H1 (cell line): ENCODE results near the gene DNER. TPM values are rescaled to one million over a fixed set of nuclear protein-coding genes. Genes with fewer than 3 reads are reported as not detected.

Source experiments
- CTCF ChIA-PET: fragments of 300-600 bp; sonication (Branson Sonifier 250); formaldehyde crosslinking; loops from one replicate; lab custom pipeline; 2021; ENCODE audit not compliant: partially characterized antibody; lab: Charles Lee
- POLR2A ChIA-PET: fragments of 300-600 bp; sonication (Branson Sonifier 250); formaldehyde crosslinking; loops from one replicate; lab custom pipeline; 2021; ENCODE audit warnings: inconsistent platforms; ENCODE audit not compliant: partially characterized antibody; lab: Charles Lee
- DNase-seq, 2 experiments: peaks; one replicate each; pipeline versions ENCODE4 v3.0.0 to v3.0.0-alpha.2; 2010 to 2022; ENCODE audit warnings: low spot score in 2 of 2, low read depth in 1 of 2, mixed read lengths in 1 of 2
- FAIRE-seq: peaks from 2 replicates; lab custom pipeline; 2011; peaks lifted over from hg19 to GRCh38; lab: Jason Lieb, UNC
- H2AFZ ChIP-seq: 2 replicates; pipeline ENCODE4 v1.8.1; 2012; ENCODE audit warnings: low read length, inconsistent platforms
- H2AK5ac ChIP-seq: 2 replicates; pipeline ENCODE4 v1.6.1; 2013; ENCODE audit warnings: low read depth, low read length
- H2BK120ac ChIP-seq: replicated peaks from 2 replicates; pipeline ENCODE3; 2013; ENCODE audit warnings: low read depth, low read length, inconsistent platforms
- H2BK12ac ChIP-seq: 2 replicates; pipeline ENCODE4 v1.6.1; 2013; ENCODE audit warnings: low read depth, low read length
- H2BK15ac ChIP-seq: 2 replicates; pipeline ENCODE4 v1.6.1; 2013; ENCODE audit warnings: low read length
- H2BK20ac ChIP-seq: 2 replicates; pipeline ENCODE4 v1.6.1; 2013; ENCODE audit warnings: low read length
- H2BK5ac ChIP-seq: 2 replicates; pipeline ENCODE4 v1.6.1; 2013; ENCODE audit warnings: low read depth, low read length
- H3K14ac ChIP-seq: 2 replicates; pipeline ENCODE4 v1.6.1; 2013; ENCODE audit warnings: inconsistent platforms; ENCODE audit not compliant: insufficient read length
- H3K18ac ChIP-seq: 2 replicates; pipeline ENCODE4 v1.6.1; 2013; ENCODE audit warnings: low read length; ENCODE audit errors: extremely low read depth
- H3K23ac ChIP-seq: 2 replicates; pipeline ENCODE4 v1.6.1; 2013; ENCODE audit warnings: inconsistent platforms; ENCODE audit not compliant: insufficient read length
- H3K23me2 ChIP-seq: 2 replicates; pipeline ENCODE4 v1.6.1; 2013; ENCODE audit warnings: low read depth, low read length
- H3K27ac ChIP-seq: 2 replicates; pipeline ENCODE4 v1.6.1; 2011; ENCODE audit warnings: low read depth, low read length, inconsistent platforms
- H3K27me3 ChIP-seq, 4 experiments: replicated peaks in 1 of 4; 1 replicate in 1 of 4; 2 replicates in 3 of 4; pipeline versions ENCODE4 v1.6.1 to v1.8.1; 2011 to 2013; ENCODE audit warnings: low read length in 3 of 4, mild to moderate bottlenecking in 3 of 4, inconsistent platforms in 2 of 4, mixed read lengths in 2 of 4, moderate library complexity in 1 of 4; ENCODE audit not compliant: control insufficient read depth in 3 of 4, insufficient read depth in 3 of 4; ENCODE audit errors: extremely low read depth in 1 of 4
- H3K36me3 ChIP-seq, 4 experiments: 2 replicates each; pipeline versions ENCODE4 v1.6.1 to v1.8.1; 2011 to 2013; ENCODE audit warnings: mild to moderate bottlenecking in 4 of 4, low read length in 3 of 4, moderate library complexity in 2 of 4, control low read depth in 1 of 4, inconsistent platforms in 1 of 4; ENCODE audit not compliant: insufficient read depth in 4 of 4, control insufficient read depth in 2 of 4
- H3K4ac ChIP-seq: replicated peaks from 2 replicates; pipeline ENCODE3; 2013; ENCODE audit warnings: low read length, low read depth, mixed read lengths, inconsistent platforms; ENCODE audit not compliant: insufficient read length
- H3K4me1 ChIP-seq, 4 experiments: replicated peaks in 1 of 4; 1 replicate in 1 of 4; 2 replicates in 3 of 4; pipeline versions ENCODE4 v1.6.1 to v1.8.1; 2011 to 2013; ENCODE audit warnings: low read length in 3 of 4, inconsistent platforms in 2 of 4, mixed read lengths in 1 of 4; ENCODE audit not compliant: insufficient read depth in 4 of 4, control insufficient read depth in 3 of 4
- H3K4me2 ChIP-seq, 2 experiments: 2 replicates each; pipeline versions ENCODE4 v1.6.1 to v1.8.1; 2011 to 2013; ENCODE audit warnings: low read depth in 2 of 2, low read length in 2 of 2, control low read depth in 1 of 2, inconsistent platforms in 1 of 2, mild to moderate bottlenecking in 1 of 2; ENCODE audit not compliant: insufficient read depth in 1 of 2
- H3K4me3 ChIP-seq, 4 experiments: fragments of 200-600, 300-600 bp in 1 of 4; sonication (generic), shearing (Covaris generic), sonication (Bioruptor Twin) in 1 of 4; 2 replicates each; pipeline versions ENCODE4 v1.5.1 to v1.8.1; 2011 to 2016; ENCODE audit warnings: low read length in 4 of 4, low read depth in 3 of 4, control low read depth in 2 of 4, inconsistent platforms in 2 of 4, mild to moderate bottlenecking in 2 of 4, mixed read lengths in 1 of 4, moderate library complexity in 1 of 4; ENCODE audit not compliant: insufficient read depth in 2 of 4; ENCODE audit errors: extremely low read depth in 1 of 4
- H3K56ac ChIP-seq: replicated peaks from 2 replicates; pipeline ENCODE3; 2013; ENCODE audit warnings: low read depth, mild to moderate bottlenecking, mixed read lengths, low read length, inconsistent platforms; ENCODE audit not compliant: insufficient read length
- H3K79me1 ChIP-seq: 2 replicates; pipeline ENCODE4 v1.6.1; 2013; ENCODE audit warnings: low read depth, low read length, control low read depth
- H3K79me2 ChIP-seq, 2 experiments: 2 replicates each; pipeline versions ENCODE4 v1.6.1 to v1.8.1; 2012 to 2013; ENCODE audit warnings: low read length in 2 of 2, mild to moderate bottlenecking in 2 of 2, inconsistent platforms in 1 of 2; ENCODE audit not compliant: insufficient read depth in 2 of 2, control insufficient read depth in 1 of 2
- H3K9ac ChIP-seq, 4 experiments: replicated peaks in 1 of 4; 1 replicate in 1 of 4; 2 replicates in 3 of 4; pipeline versions ENCODE4 v1.6.1 to v1.8.1; 2011 to 2013; ENCODE audit warnings: low read depth in 3 of 4, low read length in 3 of 4, control low read depth in 2 of 4, mild to moderate bottlenecking in 2 of 4, moderate library complexity in 2 of 4, inconsistent platforms in 1 of 4; ENCODE audit errors: extremely low read depth in 1 of 4
- H3K9me3 ChIP-seq, 2 experiments: 2 replicates each; pipeline versions ENCODE4 v1.6.1 to v1.8.1; 2012 to 2013; ENCODE audit warnings: mild to moderate bottlenecking in 2 of 2, moderate library complexity in 2 of 2, control low read depth in 1 of 2, inconsistent platforms in 1 of 2, low read depth in 1 of 2, low read length in 1 of 2, mixed read lengths in 1 of 2; ENCODE audit not compliant: insufficient read depth in 2 of 2
- H4K20me1 ChIP-seq, 2 experiments: replicated peaks in 1 of 2; 2 replicates each; pipeline versions ENCODE3 to v1.8.1; 2011 to 2013; ENCODE audit warnings: inconsistent platforms in 2 of 2, low read length in 2 of 2, mild to moderate bottlenecking in 1 of 2; ENCODE audit not compliant: insufficient read depth in 2 of 2, control insufficient read depth in 1 of 2
- H4K5ac ChIP-seq: 2 replicates; pipeline ENCODE4 v1.6.1; 2013; ENCODE audit warnings: low read length, low read depth, mixed read lengths, inconsistent platforms; ENCODE audit not compliant: insufficient read length
- H4K8ac ChIP-seq: 2 replicates; pipeline ENCODE4 v1.8.0; 2013; ENCODE audit warnings: mild to moderate bottlenecking, moderate library complexity, low read length, inconsistent platforms; ENCODE audit not compliant: insufficient read depth; ENCODE audit errors: extremely low read depth
- H4K91ac ChIP-seq: replicated peaks from 2 replicates; pipeline ENCODE3; 2013; ENCODE audit warnings: low read length, mixed read lengths, inconsistent platforms; ENCODE audit not compliant: insufficient read length
- EGR1 ChIP-seq: IDR thresholded peaks from 2 replicates; pipeline ENCODE4 v1.6.1; 2011; ENCODE audit warnings: low read depth, low read length, borderline replicate concordance
- GABPA ChIP-seq: IDR thresholded peaks from 2 replicates; pipeline ENCODE4 v1.6.1; 2011; ENCODE audit warnings: mild to moderate bottlenecking, low read length, moderate library complexity, borderline replicate concordance; ENCODE audit not compliant: insufficient read depth
- SP4 ChIP-seq: IDR thresholded peaks from 2 replicates; pipeline ENCODE4 v1.6.1; 2012; ENCODE audit warnings: low read length, inconsistent platforms
- WGBS, 2 experiments: shearing (Covaris generic) in 1 of 2; methylation state at CpG; one replicate each; pipeline versions ENCODE4 v1.1.6 to v1.1.7; 2013 to 2015; ENCODE audit warnings: low lambda C conversion rate in 2 of 2, mixed read lengths in 2 of 2, inconsistent platforms in 1 of 2, low coverage in 1 of 2, missing lambda C conversion rate in 1 of 2; ENCODE audit not compliant: insufficient replicate concordance in 2 of 2, insufficient coverage in 1 of 2, insufficient read length in 1 of 2; ENCODE audit errors: extremely low coverage in 1 of 2, missing lambda C conversion rate in 1 of 2; 5-methylcytosine and 5-hydroxymethylcytosine counted together
- polyA plus RNA-seq, 7 experiments: library from polyadenylated mRNA; depleted of rRNA in 3 of 7; stranded (reverse) in 5 of 7; unstranded in 2 of 7; fragments of >200 nt in 5 of 7; fragments of 200-250 nt in 2 of 7; gene quantifications; 1 replicate in 5 of 7; 2 replicates in 1 of 7; 4 replicates in 1 of 7; pipeline versions ENCODE4 v1.2.1 to v1.2.3, GENCODE V29; 2011 to 2013; ENCODE audit warnings: missing spikeins in 2 of 7, mixed read lengths in 2 of 7
- total RNA-seq: library from RNA; stranded (reverse); fragmentation: NEBNext Ultra II Directional; extraction: Animal tissue kit (Norgen Biotek cat#: 25700); gene quantifications from 2 replicates; pipeline ENCODE4 v1.2.1, GENCODE V29; 2021

DNER gene
- total and polyA plus RNA-seq, 2 of the 8 experiments (the other 6 are each of a cell fraction or from before 2014, with no cell fraction given) = 6.8 to 16.3 TPM

DNA sequence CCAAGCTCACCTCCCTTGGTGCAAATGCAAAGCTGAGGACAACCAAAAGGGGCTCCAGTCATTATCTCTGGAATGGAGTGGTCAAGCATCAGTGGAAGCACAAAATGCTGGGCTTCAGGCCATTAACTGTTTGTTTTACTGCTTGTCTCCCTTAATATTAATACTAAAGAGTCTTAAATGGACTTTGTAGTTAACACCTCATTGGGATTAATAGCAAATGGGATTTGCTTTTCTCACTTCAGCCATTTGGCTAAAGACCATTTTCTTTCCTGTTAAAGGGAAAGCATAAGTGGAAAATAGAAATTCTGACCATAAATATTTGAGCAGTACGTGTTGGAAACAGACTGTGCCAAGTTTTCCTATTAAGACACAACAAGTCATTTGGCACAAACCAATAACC, 154.4 kb downstream of the DNER start:
- Histone ChIP-seq H3K9me3 (peaks cover 0 to 4% of the 10 kb centered on the region in 2 experiments; a peak in 1 of 4 replicates), H3K18ac (no peak overlapping the region), H2AK5ac (no peak overlapping the region), H3K27me3 (no peaks in the 10 kb centered on the region), H3K27ac (no peak overlapping the region), H3K4me3 (no peak overlapping the region), H2BK20ac (no peak overlapping the region), H4K91ac (no peak overlapping the region), H2BK5ac (no peak overlapping the region), H4K8ac (no peak overlapping the region), H3K23ac (no peak overlapping the region), H4K20me1 (peaks cover 0 to 2% of the 10 kb centered on the region in 2 experiments), H3K14ac (no peak overlapping the region), H3K79me1 (no peaks in the 10 kb centered on the region), H3K4me1 (no peaks in the 10 kb centered on the region), H2BK15ac (no peak overlapping the region), H2BK12ac (no peak overlapping the region), H3K79me2 (no peaks in the 10 kb centered on the region), H4K5ac (no peak overlapping the region), H2BK120ac (no peak overlapping the region), H3K4me2 (no peak overlapping the region), H3K36me3 (no peaks in the 10 kb centered on the region), H3K4ac (no peak overlapping the region), H2AFZ (no peak overlapping the region), H3K56ac (no peak overlapping the region), H3K9ac (no peak overlapping the region), H3K23me2 (peaks cover 20% of the 10 kb centered on the region; the same call in 1 of the 2 replicates)
- DNase-seq = no peak
- POLR2A ChIA-PET = no interaction called here
- WGBS, 2 experiments = 86% methylated on average over 1 of the region's 1 CpG; no CpG with 5 or more reads in 1 of the 2 experiments
- CTCF ChIA-PET = no interaction called here
- no peak for FAIRE-seq
- TF ChIP-seq EGR1 = no peak
- TF ChIP-seq SP4 = no peak
- no peak for TF ChIP-seq GABPA
